ENCODE results near the gene VEGFC.

Gene VEGFC

DNA sequence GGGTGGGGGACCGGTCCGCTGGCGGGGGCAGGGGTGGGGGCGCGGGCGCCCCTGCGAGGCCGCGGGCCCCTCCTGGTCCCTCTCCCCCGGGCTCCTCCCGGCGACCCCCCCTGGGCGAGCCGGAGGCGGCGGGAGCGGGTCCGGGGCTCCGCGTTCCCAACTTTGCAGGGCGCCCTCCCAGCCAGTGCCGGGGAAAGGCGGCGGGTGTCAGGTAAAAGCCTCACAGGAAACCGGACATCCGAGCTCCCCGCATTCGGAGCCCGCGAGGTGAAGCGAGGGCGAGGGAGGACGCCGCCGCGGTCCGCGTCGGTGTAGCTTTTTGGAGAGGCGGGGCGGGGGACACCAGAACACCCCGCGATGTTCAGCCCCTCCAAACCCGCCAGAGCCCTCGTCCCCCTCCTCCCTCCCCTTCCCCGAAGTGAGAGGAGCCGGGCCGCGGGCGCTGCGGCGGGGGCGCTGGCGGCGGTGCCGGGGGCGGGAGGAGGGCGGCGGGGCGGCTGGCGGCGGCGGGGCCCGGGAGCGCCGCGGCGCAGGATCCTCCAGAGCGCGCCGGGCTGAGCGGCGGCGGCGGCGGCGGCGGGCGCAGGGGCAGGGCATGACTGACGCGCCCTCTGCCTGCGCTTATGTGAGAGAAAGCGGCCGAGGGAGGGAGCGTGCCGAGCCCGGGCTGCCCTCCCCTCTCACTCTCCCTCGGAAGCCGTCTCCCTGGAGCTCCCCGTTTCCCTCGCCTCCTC lies at the start of gene VEGFC:
Gene VEGFC, minus strand, starts transcription at position 597 of the 734 bp plus-strand sequence. CDS start 611 bp downstream, outside the sequence.
- in situ Hi-C loops (cut with HindIII; ENCODE audit: low sequenced_read_pairs), result loop anchor here (10.0 kb wide), 1 partner anchor 252 kb away; no protein-coding TSS in a partner anchor

- in situ Hi-C loops (cut with HindIII; ENCODE audit: low sequenced_read_pairs), result no loop called here
These were observed 49.0 kb upstream of the VEGFC start for GRCh38 chr4:176841711-176842112.

DNA sequence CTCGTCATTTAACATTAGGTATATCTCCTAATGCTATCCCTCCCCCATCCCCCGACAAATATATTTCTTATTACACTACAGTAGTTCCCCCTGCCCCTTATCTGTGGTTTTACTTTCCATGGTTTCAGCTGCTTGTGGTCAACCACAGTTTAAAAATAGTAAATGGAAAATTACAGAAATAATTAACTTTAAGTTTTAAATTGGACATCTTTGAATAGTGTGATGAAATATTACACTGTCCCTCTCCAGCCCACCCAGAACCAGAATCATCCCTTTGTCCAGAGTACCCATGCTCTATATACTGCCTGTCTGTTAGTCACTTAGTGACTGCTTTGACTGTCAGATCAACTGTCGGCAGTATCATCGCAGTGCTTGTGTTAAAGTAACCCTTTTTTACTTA lies 47.4 kb upstream of the VEGFC start:
- in situ Hi-C loops (cut with HindIII; ENCODE audit: low sequenced_read_pairs), result no loop called here

- in situ Hi-C loops (cut with HindIII; ENCODE audit: low sequenced_read_pairs), result no loop called here
These were observed 46.9 kb upstream of the VEGFC start for GRCh38 chr4:176839656-176840055.

DNA sequence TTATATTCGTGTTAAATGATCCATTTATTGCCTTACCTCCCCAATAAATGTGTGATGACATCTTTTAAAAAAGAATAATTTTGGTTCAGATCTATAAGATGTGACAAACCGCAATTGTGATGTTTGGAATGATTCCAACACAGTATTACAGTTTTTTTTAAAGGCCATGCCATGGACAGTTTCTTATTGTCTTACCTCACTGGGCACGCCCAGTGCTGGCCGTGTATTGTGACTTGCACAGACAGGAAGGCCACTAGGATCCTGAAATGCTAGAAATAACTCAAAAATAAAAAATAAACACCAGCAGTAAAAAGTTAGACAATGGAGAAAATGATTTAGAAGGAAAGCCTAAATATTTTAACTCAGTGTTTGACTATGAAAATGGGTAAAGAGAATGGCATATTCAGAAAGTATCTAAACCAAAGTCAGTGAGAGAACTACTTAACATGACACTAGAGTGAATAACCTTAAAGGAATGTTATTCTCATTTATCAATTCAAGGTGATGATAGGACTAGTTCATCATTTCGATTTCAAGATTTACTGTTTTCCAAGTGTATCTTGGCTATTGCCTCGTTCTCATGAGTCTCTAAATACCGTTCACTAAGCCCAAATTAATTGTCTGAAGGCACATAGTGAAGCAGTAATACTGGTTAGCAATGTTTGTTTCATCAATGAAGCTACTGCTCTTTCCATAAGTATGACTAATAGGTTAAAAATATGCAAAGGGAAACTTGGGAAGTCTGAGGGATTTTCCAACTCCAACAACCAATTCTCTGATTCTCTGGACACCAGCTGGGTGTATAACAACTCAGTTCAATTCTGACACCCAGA lies 46.1 kb upstream of the VEGFC start:
- in situ Hi-C loops (cut with HindIII; ENCODE audit: low sequenced_read_pairs), result no loop called here

DNA sequence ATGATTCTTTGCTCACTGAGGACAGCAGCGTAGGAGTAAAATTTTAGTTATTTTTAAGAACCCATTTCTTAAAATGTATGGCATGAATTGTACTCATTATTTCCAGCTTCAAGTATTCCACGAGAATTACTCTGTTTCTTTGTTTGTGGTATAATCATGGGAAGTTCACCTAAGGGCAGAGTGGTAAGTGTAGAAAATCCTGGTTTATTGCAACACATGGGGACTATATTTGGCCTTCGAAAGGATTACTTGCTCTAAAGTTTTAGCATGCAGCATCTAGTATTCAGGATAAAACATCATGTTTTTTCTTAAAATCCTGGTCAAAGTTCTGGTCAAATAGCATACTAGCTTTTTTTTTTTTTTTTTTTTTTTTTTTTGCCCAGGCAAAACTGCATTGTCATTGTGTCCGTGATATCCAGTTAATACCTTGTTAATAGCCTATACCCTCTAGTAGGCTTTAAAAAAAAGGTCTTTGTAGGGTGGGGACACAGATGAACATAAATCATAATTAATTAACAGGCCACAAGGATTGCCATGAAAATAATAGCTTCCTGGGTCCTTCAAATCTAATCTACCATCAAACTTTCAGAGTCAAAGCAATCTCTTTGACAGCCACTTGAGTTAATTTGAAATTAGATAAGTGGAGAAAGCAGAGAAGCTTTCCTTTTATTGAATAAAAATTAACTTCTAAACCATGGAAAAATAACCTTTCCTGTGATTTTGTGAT lies 44.6 kb upstream of the VEGFC start:
- in situ Hi-C loops (cut with HindIII; ENCODE audit: low sequenced_read_pairs), result no loop called here

DNA sequence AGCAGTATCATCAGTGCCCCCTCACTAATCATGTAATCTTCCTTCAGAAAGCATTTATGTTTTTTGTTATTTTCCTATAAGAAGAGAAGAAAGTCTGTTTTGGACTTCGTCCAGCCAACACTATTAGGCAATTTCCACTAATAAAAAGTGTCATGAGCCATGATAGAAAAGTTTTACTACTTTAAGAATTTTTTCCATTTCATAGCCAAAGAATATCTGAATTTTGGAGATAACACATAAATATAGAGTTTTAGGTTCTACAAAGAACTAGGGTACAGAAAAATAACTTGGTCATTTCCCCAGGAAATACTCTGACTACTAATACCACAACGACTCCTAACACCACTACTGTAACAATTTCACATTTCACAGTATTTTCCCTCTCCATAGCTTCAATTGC lies 41.8 kb upstream of the VEGFC start:
- in situ Hi-C loops (cut with HindIII; ENCODE audit: low sequenced_read_pairs), result no loop called here

DNA sequence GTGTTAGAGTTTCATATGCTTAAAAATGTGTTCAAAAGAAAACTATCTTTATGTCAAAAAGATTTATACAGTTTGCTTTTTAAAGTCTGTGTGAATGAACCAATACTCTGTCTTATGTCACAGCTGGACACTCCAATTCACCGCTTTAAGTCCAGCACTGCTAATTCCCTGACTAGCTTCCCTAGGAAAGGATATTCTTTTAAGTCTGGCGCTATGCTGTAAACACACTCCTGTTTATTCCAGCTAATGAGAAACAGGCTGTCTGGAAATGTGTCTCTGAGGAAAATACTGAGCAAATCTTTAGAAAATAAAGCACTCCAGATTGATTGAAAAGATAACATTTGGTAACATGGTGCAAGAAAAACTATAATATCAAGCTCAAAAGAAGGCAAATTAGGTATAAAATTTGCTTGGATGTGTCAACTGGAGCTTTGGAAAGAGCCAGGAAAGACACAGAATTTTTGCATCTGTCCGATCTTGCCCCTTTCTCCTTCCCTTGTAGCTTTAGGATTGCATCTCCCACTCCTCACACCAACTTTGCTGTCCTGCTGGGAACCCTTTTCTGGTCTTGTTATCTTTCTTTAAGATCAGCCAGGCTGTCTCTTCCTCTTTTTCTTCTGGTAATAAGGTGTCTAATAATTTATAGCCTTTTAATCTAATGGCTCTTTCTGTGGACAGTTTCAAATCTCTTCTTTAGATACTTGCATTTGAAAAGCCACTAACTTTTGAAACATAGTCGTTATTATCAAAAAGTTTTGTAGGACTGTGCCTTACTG lies 40.9 kb upstream of the VEGFC start:
- in situ Hi-C loops (cut with HindIII; ENCODE audit: low sequenced_read_pairs), result no loop called here

GRCh38 chr4:176830971-176831370 lies 38.2 kb upstream of the VEGFC start:
- in situ Hi-C loops (cut with HindIII; ENCODE audit: low sequenced_read_pairs), result no loop called here

GRCh38 chr4:176825586-176825985 lies 32.9 kb upstream of the VEGFC start:
- in situ Hi-C loops (cut with HindIII; ENCODE audit: low sequenced_read_pairs), result no loop called here

DNA sequence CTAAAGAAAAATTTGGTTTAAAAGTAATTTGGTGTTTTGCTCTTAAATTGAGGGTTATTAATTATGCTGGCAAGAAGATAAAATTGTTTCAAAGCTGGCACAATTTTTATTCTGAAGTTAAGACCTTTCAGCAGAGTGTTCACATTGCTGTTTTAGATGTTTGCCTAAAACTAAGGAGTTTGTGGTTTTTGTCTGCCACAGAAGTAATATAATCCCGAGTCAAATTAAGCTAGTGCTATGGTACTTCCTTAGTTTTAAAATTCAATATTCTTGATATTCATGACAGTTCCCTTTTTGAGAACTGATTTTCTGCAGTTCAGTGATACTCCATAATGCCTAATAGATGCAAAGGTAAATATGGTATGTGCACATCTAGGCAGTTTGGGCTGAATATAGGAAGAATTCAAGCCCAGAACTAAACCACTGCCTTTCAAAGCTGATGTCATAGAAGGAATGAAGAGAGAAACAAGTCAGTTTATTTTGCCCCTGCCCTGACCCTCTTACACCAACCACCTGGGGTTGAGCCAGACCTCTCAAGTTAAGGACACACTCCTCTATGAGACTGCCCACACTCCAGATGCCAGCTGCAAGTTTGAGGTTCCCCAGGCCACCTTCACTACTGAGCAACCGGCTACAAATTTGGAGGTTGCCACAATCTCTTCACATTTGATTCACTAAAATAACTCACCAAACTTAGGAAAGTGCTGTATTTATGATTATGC lies 32.1 kb upstream of the VEGFC start:
- in situ Hi-C loops (cut with HindIII; ENCODE audit: low sequenced_read_pairs), result no loop called here

DNA sequence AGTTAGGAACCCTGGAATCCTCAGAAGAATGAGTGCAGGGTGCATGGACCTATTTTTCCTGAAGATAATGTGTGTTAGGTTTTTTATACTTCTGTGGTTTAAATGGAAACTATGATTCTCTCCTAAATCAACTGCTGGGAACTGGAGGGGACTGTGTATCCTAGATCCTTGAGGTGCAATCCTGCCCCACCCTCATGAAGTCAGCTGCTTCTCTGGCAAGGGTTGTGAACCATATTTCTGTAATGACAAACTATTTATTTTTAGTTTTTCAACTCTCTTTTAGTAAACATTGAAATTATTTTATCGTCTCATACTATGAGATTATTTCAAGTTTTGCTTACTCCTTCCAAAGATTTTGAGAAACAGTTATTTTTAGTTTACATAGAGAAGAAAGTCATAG lies 25.8 kb upstream of the VEGFC start:
- in situ Hi-C loops (cut with HindIII; ENCODE audit: low sequenced_read_pairs), result no loop called here

DNA sequence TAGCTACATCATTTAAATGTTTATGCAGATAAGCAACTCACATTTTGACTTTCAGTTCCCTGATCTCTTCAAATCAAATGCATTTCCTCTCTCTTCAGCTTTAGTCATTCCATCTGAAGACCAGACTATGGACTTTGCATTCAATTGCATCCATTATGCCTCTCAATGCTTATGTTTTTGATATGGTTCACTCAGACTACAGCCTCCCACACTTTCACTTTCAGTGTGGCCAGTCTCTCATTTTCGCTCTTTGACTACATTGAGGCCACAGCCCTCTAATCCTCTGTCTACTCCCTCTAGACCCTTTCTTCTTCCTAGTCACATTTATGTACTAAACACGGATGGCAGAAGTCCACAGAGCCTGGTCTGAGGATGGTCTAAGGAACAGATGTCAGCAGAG lies 24.5 kb upstream of the VEGFC start:
- in situ Hi-C loops (cut with HindIII; ENCODE audit: low sequenced_read_pairs), result no loop called here

GRCh38 chr4:176814770-176815169 lies 22.0 kb upstream of the VEGFC start:
- in situ Hi-C loops (cut with HindIII; ENCODE audit: low sequenced_read_pairs), result no loop called here

DNA sequence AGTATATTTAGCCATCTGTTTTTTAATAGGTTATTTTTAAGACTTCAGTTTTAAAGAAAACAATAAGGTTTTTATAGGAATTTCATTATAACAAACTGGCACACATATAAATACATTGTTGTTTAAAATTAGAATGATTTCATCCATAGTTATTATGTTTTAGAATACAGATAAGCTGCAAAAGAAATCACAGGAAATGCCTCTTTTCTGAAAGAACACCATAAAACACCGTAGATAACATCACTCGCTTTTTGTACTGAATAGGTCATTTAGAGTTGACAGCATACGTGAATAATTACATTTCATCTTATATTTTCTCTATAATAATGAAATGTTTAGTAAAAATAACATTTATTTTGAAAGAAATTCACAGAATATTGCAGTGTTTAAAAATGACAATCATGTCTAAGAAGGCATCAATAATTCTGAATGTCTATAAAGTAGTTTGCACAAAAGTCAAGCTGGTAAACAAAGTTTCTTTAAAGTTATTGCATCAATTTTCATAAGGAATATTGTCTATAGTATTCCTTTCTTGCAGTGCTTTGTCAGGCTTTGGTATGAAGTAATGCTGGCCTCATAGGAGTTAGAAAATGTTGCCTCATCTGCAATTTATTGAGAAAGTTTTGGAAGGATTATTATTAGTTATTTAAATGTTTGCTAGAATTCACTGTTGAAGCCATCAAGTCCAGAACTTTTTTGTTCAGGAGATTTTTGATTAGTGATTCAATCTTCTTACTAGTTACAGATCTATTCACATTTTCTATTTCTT lies 17.9 kb upstream of the VEGFC start:
- in situ Hi-C loops (cut with HindIII; ENCODE audit: low sequenced_read_pairs), result no loop called here

GRCh38 chr4:176806778-176807375 lies 14.2 kb upstream of the VEGFC start:
- in situ Hi-C loops (cut with HindIII; ENCODE audit: low sequenced_read_pairs), result no loop called here

GRCh38 chr4:176805155-176805554 lies 12.4 kb upstream of the VEGFC start:
- in situ Hi-C loops (cut with HindIII; ENCODE audit: low sequenced_read_pairs), result no loop called here

- in situ Hi-C loops (cut with HindIII; ENCODE audit: low sequenced_read_pairs), result no loop called here
These were observed 8.3 kb upstream of the VEGFC start for GRCh38 chr4:176800891-176801534.
